GM19455 (cell line): ENCODE data around the gene CALY.

ENCODE experiments used
- ATAC-seq: cut with Tn5 transposase; IDR thresholded peaks from one replicate; pipeline ENCODE4 v1.9.1; 2021; ENCODE audit not compliant: unreplicated experiment

The CALY gene

DNA sequence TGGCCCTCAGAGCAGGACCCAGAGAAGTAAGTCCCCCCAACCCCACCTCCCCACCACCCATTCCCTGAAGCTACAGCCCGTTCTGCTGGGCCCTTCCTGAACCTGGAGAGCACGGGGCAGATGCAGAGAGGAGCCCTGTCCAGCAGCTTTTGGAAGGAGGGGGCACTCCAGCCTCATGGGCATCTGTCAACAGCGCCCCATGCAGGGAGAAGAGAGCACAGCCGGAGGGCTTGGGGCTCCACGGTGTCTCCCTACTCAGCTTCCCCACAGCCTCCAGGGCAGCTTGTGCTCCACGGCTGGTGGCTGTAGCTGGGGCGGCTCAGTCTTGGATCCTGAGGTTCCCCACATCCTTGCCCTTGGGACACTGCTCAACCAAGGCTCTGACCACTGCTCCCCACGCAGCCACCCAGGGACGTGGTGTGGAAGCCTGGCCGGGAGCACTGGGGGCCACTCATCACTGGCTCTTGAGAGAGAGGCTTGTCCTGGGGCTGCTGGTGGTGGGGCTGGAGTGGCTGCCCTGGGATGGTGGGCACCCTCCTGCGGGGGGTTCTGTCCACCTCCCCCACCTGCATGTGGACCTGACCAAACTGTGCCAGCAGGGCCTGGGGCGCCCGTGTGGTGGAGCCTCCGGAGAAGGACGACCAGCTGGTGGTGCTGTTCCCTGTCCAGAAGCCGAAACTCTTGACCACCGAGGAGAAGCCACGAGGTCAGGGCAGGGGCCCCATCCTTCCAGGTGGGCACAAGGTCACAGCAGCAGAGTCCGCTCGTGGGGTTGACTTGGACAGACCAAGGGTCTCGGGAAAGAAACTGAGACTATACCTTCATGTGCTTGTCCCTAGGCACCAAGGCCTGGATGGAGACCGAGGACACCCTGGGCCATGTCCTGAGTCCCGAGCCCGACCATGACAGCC lies 15.0 kb upstream of the CALY start:
- ATAC-seq, result no peak

- no peak for ATAC-seq
These were observed 14.2 kb upstream of the CALY start for GRCh38 chr10:133350950-133351329.

DNA sequence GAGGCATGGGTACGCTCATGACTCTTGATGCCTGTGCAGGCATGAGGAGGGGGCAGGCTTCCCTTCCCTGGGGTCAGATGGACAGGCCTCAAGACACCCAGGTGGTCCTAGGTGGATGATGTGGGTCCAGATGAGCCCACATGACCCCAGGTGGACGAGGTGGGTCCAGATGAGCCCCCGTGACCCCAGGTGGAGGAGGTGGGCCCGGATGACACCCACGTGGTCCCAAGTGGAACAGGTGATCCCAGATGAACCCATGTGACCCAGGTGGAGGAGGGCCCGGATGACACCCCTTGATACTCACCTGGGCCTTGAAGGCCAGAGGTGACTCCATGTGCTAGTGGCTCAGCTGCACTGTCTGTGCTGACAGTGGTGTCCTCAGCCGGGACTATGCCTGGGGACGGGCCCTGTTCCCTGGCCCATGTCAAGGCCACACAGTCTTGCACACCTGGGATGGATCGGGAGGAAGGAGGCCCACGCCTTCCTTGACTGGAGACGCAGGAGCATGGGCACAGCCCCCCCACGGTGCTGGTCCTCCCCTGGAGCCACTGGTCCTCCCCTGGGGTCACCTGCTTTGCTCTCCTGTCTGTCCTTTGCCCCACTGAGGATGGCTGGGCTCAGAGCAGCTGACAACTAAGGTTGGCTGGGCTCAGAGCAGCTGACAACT lies 13.7 kb upstream of the CALY start:
- ATAC-seq, result no peak

- no peak for ATAC-seq
These were observed 12.9 kb upstream of the CALY start for GRCh38 chr10:133349577-133350011.

- ATAC-seq, result no peak
These were observed 12.5 kb upstream of the CALY start for GRCh38 chr10:133349160-133349568.

DNA sequence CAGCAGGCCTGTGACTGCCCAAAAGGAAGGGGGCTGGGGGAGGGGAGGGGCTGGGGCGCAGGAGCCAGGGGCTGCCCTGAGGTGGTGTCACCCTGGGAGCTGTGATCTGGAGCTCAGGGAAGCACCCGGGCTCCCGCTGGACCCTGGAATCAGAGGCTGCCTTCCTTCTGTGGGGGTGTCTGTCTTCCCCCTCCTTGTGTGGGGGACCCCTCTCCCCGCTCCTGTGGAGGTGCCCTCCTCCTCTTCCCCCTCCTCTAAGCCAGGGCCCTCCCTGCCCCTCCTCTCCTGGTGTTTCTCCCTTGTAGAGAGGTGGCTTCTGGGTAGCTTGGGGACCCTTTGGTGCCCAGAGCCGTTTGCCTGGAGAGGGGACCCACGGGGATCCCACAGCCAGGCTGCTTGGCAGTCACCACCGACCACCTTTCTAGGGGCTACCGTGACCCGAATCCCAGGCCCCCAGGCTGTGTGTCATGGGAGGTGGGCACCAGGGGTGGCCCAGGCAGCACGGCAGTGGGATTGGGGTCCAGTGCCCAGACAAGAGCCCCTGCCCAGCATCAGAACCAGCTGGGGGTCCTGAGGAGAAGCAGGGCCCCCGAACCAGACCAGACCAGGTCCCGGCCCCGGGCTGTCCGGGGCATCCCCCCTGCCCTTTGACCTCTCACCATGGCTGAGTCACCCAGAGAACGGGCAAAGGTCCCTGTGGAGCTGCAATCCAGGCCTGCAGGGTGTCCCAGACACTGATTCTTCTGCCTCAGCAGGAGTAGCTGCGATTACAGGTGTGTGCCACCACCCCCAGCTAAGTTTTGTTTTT lies 11.2 kb upstream of the CALY start:
- no peak for ATAC-seq

- ATAC-seq, result no peak
These were observed 9.7 kb upstream of the CALY start for GRCh38 chr10:133346413-133346812.

DNA sequence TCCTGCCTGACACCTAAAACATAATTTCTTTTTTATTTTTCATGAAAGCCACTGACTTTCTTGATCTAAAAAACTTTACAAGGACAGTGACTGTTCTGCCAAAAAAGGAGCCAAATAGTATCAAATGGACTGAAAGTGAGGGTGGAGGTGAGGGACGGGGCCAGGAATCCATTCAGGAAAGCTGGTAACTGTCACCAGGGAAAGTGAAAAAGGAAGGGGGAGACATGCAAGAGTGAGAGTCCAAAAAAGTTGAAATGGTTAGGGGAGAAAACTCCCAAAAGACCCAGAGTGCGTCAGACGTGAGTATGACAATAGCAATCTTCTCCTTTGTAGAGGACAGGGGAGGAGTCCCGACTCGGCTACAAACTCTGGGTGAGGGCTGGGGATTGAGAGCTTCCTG lies 7.5 kb upstream of the CALY start:
- no peak for ATAC-seq

DNA sequence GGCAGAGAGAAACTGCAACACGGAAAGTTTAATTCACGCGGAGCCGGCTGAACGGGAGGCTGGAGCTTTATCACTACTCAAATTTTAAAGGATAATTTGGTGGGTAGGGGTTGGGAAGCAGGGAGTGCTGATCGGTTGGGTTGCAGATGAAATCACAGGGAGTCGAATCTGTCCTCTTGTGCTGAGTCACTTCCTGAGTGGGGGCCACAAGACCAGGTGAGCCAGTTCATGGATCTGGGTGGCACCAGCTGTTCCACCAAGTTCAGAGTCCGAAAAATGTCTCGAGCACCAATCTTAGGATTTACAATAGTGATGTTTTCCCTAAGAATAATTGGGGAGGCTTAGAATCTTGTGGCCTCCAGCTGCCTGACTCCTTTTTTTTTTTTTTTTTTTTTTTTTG lies 6.9 kb upstream of the CALY start:
- ATAC-seq, result no peak

- no peak for ATAC-seq
These were observed 6.2 kb upstream of the CALY start for GRCh38 chr10:133342942-133343341.

DNA sequence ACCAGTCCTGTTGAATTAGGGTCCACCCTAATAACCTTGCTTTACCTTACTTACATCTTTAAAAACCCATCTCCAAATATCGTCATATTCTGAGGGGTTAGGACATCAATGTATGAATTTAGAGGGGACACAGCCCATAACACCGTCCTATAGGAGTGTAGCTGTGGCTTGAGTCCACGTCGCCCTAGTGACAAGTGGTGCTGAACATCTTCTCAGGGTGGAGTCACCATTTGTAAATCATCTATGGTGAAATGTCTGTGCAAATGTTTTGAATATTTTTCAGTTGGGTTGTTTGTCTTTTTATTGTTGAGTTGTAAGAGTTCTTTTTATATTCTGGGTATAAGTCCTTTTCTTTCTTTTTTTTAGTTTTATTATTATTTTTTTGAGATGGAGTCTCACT lies 5.3 kb upstream of the CALY start:
- no peak for ATAC-seq

DNA sequence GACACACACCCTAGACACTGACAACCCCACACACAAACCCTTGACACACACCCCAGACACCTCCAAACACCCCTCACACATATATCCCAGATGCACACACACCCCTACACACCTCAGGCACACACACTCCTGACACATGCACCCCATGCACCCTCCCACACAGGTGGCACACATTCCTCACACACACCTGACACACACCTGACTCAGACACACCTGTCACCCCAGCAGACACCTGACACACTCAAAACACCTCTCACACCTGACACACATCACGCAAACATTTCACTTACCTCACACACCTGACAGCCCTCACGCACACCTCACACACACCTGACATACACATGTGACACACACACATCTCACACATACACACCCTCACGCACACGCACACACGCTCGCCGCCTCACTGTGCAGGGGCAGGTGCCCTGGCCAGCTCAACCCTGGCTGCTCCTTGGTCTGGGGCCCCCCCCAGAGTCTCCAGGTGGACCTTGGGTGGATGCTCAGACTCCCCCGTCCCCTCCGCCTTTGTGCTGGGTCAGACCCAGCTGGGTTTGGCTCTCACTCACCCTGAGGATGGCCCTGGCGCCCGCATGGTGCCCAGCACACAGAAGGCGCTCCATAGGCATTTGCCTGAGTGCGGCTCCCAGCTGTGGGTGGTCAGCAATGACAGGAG lies 3.1 kb upstream of the CALY start:
- no peak for ATAC-seq

GRCh38 chr10:133338080-133339071 lies 1.7 kb upstream of the CALY start:
- no peak for ATAC-seq

- no peak for ATAC-seq
These were observed 652 bp upstream of the CALY start for GRCh38 chr10:133337370-133337725.

DNA sequence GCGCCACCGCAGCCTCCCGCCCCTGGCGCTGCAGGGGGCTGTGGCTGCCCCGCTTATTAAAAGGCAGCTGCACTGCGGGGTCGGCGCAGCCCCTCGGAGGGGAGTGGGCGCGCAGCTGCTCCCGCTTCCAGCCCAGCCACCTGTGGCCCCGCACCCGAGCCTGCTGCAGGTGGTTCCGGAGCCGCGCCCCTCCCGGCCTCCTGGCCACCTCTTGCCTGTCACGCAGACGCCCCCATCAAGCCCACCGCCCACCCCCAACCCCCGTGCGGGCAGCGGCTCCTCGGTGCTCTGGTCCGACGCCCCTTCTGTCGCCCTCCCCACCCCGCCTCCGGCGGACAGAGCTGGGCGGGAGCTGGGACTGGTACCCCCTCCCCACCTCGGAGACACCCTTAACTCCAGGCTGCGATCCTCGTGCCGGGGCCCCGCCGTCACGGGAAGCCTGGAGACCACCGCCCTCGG lies 549 bp downstream of the CALY start:
- ATAC-seq, result no peak

DNA sequence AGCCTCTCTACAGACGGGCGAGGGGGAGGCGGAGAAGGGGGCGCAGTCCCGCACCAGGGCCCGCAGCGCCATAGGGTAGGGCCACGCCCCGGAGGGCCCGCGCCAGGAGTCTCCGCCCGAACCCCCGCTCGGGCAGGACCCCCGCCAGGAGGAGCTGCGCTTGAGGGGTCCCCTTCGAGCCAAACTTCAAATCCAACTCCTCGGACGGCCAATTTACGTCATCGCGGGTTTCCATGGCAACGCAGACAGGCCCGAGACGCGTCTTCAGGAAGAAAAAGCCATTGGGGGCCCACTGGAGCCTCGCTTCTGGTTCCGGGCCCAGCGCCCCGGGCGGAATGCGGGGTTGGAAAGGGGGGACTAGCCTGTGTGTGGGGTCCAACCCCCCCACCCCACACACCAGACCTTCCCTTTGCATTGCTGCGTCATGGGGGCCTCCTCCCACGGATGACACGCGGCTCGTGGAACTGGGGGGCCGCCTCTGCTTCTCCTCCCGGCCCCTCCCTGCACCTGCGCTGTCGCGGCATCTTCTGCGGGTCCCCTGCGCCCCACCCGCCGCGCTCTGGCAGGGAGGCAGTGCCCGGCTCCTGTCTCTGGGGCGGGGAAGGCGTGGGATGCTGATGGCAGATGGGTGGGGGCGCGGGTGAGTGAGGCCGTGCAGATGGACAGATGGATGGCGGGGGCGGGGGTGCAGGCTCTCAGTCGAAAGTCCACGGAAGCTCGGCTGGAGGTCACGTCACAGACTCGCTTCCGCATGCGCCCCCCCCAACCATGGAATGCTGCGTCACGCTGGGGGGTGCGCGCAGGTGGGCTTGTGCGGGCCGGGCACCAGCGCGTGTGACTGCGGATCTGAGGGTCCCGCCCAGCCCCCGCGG lies 1.2 kb downstream of the CALY start:
- ATAC-seq, result no peak

- ATAC-seq, result no peak
These were observed 2.0 kb downstream of the CALY start for GRCh38 chr10:133334503-133335245.
